Erythroblast (primary cell): Measurements from ENCODE around the gene OR6B3.
"Not testable (repeated sequence)": the region's sequence is repeated elsewhere in the genome, so short reads cannot be mapped to it uniquely, and the experiment has no call there.

ENCODE experiments used
- DNase-seq, 2 experiments: peaks; one replicate each; lab custom pipeline; 2025; lab: John Stamatoyannopoulos, UW
- GATA1 ChIP-seq: IDR thresholded peaks from 2 replicates; pipeline ENCODE4 v1.6.1; 2011; ENCODE audit warnings: low read depth, mild to moderate bottlenecking, control low read depth, low read length, moderate library complexity
- POLR2A ChIP-seq: IDR thresholded peaks from 2 replicates; pipeline ENCODE4 v1.6.1; 2011; ENCODE audit warnings: mild to moderate bottlenecking, low read length

Gene OR6B3

DNA sequence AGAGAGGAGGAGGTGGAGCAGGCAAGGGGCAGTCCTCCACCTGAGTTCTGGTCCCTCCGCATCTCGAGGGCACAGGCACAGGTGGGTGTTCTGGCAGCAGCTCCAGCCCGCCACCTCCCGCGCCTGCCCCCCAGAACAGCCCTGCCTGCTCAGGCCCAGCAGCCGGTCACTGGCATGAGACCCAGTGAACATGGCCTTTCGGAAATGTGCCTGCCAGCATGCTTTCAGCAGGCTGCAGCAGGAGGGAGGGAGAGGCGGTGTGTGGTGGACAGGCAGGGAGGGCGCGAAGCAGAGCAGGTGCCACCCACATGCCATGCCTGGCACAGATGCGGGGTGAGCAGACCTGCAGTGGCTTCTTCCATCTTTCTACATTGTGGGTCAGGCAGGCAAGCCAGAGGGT is 3.4 kb upstream of the OR6B3 start:
- TF ChIP-seq GATA1 (no peak), POLR2A (no peak)
- DNase-seq, result no peak

DNA sequence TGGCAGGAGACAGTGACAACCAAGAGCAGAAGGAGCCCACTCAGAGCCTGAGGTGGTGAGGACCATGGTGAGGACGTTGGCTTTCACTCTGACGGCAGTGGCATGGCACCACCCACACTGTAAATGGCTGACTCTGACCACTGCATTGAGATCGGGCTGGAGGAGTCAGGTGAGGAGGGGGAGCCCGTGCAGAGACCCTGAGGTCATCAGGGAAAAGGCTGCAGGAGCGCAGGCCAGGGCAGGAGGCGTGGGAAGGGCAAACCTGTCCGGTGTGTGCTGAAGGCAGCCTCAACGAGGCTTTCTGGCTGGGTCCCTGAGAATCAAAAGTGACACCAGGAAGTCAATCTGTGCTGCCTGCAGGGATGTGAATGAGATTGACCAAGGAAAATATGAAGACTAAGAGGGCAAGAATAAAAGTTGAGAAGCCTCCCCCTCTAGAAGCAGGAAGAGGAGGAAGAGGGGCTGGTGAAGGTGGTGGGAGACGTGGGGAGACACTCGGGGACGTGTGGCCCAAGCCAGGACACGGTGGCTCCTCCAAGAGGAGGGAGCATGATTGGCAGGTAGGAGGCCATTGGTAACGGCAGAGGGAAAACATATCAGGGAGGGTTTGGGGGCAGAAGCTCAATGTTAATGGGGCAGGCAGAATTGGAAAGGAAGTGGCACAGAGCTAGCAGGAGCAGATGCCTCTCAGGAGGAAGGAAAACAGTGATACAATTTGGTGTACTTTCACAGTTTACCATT is 2.0 kb upstream of the OR6B3 start:
- no peak for TF ChIP-seq GATA1
- no peak for DNase-seq

DNA sequence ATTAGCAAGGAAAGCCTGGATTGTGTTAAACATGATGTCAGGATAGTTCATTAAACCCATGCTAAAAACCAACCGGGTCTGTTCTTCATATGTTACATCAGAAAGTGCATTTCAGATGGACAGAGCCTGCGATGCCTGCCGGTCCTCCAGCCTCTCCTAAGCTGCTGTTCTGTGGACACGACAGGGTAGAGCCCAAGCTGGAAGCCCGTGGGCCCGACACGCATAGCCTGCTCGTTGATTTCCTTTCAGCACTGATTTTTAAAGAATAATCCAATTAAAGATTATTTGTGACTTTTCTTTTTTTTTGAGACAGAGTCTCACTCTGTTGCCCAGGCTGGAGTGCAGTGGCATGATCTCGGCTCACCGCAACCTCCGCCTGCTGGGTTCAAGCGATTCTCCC is 797 bp downstream of the OR6B3 start:
- TF ChIP-seq GATA1 (no peak), POLR2A (no peak)
- no peak for DNase-seq

DNA sequence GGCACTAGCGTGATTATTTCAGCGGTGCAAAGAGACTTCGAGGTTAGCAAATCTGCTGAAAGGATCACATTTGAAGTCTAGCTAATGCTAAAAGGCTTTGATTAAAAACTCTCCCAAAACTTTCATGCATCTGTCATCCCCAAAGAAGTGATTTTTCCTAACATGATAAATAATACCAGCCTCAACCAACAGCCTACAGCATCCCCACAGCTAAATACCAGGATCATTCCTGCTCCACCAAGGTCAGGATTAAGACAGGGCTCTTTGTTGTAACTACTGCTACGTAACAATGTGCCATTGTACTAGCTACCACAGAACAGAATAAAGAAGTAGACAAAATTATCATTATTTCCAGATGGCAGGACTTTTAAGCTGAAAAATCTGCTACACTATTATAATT is 1.6 kb downstream of the OR6B3 start:
- no peak for TF ChIP-seq POLR2A
- TF ChIP-seq GATA1, result no peak
- DNase-seq, result no peak

DNA sequence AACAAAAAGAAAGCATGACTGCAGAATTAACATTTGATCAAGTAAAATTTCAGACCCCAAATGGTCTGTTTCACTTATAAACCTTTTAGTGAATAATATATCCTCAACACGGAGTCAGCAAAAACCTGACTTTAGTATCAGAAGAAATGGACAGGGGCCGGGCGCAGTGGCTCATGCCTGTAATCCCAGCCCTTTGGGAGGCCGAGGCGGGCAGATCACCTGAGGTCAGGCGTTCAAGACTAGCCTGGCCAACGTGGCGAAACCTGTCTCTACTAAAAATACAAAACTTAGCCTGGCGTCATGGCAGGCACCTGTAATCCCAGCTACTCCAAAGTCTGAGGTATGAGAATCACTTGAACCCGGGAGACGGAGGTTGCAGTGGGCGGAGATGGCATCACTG is 3.0 kb downstream of the OR6B3 start:
- no peak for DNase-seq
- TF ChIP-seq POLR2A (no peak), GATA1 (no peak)

DNA sequence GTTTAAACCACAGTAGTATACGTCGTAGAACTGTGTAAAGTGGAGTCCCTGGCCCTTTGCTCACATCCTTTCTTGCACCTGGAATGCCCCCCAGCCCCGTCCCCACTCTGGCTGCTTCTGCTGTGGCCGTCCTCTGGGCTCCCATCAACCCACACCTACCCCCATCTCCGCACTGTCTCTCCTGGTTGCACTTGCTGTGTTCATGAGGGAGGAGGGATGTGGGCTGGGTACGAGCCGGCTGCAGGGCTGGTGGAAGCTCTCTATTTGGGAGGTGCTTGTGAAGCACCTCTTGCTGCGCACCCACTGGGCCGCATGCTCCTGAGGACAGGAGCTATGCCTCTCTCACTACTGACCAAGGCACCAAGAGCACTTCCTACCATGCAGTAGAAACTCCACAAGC is 5.1 kb downstream of the OR6B3 start:
- TF ChIP-seq GATA1, result no peak
- no peak for TF ChIP-seq POLR2A
- no peak for DNase-seq

DNA sequence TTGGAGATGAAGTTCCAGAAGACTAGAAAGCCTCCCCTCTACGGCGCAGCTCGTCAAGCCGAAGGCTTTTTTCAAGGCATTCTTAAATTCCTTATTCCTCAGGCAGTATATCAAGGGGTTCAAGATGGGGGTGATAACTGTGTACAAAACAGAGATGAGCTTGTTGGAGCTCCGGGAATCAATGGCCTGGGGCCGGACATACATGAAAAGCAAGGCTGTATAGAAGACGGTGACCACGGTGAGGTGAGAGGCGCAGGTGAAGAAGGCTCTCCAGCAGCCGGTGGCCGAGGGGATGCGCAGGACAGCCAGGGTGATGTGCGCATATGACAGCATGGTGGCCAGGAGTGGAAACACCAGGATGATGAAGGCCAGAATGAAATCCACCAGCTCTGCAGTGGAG is 8.2 kb downstream of the OR6B3 start:
- no peak for TF ChIP-seq POLR2A
- no peak for TF ChIP-seq GATA1
- no peak for DNase-seq

DNA sequence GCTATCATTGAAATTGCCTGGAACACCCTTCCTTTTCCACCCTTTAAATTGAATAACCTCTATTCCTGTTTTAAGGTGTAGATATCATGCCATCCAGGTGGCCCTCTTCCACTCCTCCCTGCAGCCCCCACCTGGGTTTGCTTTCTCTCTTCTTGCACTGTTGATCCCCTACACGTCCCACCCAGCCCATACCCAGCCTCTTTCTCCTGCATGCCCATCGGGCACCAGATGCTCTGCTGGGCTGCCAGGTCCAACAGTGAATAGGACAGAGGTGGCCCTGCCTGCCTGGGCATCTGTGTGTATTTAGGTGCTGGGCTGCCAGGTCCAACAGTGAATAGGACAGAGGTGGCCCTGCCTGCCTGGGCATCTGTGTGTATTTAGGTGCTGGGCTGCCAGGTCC is 9.2 kb downstream of the OR6B3 start:
- not testable (repeated sequence) for DNase-seq

DNA sequence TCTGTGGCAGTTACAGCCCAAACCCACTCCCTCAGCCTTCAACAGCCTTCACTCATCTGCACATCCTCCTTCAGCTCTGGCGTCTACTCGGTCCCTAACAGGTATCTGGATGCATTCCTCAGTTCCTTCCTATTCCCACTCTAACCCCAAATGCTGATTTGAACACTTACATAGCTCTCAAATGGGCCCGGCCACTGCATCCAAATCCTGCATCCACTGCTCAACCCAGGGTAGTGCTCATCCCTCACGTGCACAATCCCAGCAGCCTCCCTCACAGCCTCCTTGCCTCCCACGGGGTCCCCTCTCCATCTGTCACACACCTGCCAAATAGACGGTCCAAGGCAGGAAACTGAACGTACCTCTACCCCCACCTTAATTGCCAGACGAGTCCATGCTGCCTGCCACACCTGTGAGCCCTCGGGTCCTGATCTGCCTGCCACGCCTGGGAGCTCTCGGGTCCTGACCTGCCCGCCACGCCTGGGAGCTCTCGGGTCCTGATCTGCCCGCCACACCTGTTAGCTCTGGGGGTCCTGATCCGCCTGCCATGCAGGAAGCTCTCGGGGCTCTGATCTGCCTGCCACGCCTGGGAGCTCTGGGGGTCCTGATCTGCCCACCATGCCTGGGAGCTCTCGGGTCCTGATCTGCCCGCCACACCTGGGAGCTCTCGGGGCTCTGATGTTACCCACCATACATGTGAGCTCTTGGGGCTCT is 9.9 kb downstream of the OR6B3 start:
- no peak for DNase-seq
- TF ChIP-seq POLR2A (no peak), GATA1 (no peak)

DNA sequence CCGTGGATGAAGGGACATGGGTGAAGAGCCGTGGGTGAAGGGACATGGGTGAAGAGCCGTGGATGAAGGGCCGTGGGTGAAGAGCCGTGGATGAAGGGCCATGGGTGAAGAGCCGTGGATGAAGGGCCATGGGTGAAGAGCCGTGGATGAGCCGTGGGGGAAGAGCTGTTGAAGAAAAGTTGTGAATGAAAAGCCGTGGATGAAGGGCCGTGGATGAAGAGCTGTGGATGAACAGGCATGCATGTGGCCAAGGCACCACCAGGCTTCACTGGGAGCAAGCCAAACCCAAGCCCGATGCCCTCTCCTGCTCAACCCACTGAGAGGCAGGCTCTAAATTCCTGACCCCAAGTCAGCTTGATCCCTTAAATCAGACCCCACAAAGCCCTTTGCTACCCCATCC is 10.6 kb downstream of the OR6B3 start:
- no peak for TF ChIP-seq POLR2A
- TF ChIP-seq GATA1, result no peak
- no peak for DNase-seq

DNA sequence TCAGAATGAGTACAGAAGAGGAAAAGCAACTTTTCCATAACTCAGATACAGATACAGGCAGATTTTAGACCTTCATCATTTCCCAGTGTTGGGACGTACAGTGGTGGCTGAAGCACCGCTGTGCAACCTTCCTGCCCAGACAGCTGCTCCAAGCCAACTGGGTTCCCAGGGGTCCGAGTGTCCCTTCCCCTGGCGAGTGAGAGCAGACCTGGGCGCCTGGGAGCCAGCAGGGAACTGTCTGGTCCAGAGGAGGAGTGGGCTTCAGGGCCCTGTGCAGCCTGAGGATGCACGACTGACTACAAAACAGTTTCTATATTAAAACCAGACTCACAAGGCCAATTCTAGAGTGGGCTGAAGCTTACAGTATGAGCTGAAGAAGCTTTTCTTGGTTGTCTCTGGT is 12.0 kb downstream of the OR6B3 start:
- no peak for DNase-seq
- TF ChIP-seq GATA1, result no peak
- no peak for TF ChIP-seq POLR2A

DNA sequence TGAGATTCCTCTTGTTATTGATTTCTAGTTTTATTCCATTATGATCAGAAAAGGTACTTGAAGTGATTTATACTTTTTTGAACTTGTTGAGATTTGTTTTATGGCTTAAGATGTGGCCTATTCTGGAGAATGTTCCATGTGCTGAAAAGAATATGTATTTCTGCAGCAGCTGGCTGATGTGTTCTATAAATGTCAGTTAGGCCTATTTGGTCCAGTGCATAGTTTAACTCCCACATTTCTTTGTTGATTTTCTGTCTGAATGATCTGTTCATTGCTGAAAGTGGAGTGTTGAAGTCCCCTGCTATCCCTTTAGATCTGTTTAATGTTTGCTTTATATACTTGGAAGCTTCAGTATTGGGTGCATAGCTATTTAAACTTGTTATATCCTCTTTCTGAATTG is 16.0 kb downstream of the OR6B3 start:
- TF ChIP-seq GATA1 (no peak), POLR2A (no peak)

DNA sequence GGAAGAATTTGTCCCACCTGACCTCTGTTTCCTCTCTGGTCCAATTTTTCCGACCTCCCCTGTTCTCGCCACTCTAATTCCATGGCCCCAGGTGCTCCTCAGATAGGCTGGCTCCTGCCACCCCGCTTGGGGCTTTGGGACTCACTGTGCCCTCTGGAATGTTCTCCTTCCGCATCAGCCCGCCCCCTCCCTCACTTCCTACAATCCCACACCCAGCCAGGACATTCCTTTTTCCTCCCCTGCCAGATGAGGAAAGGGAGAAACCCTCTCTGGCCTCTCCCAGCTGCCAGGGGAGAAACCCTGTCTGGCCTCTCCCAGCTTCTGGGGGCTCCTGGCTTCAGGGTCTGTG is 20.0 kb downstream of the OR6B3 start:
- no peak for DNase-seq
- no peak for TF ChIP-seq POLR2A

More for the DNA sequence above, 16.0 kb downstream of the OR6B3 start:
- no peak for DNase-seq

DNA sequence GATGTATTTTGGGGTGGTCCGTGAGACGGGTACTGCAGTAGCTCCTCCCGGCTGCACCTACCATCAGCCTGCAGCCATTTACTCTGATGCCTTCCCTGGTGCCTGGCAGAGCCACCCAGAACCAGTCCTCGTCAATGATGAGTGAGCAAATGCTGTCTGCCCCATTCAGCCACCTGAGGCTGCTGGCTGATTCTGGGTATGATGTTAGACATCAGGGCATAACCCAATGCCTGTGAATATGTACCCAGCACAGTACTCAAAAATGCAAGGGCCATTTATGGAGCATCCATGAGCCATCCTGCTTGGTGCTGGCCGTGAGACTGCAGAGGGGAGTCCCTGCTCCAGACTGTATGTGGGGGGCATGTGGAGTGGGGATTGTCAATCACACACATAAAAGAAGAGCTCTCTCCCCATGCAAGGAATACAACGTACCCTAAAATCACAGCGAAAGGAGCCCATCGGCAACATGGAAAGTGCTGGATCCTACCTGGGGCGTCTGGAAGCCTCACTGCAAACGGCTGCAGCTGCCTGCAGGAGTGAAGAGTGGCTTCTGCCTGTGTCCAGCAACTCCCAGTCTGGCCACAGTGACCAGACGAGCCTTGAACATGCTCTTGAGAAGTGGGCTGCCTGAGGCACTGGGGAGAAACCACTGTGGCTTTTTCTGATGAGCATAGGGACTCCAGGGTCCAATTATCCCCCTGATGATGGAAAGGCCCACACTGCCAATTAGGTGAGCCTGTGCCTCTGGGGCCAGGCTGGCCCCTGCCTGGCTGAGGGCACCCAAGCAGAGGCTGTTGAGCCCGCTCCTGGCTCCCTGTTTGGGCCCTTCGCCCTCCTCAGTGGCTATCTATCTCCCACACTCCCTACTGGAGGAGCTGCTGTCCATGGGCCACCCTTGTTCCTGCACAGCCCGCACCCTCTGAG is 20.7 kb downstream of the OR6B3 start:
- TF ChIP-seq GATA1 (no peak), POLR2A (no peak)
- DNase-seq, result no peak
